AG04449 (cell line): ENCODE measurements around the gene STRIP1.

ENCODE experiments used
- CTCF ChIA-PET: fragments of 350-600 bp; formaldehyde crosslinking; extraction: SDS; loops from one replicate; lab custom pipeline; 2021; ENCODE audit warnings: antibody characterized with exemption; lab: Yijun Ruan, JAX
- POLR2A ChIA-PET: fragments of 400-600, 350-600 bp; formaldehyde crosslinking; extraction: SDS; loops from one replicate; lab custom pipeline; 2020; ENCODE audit warnings: antibody characterized with exemption, inconsistent platforms; lab: Yijun Ruan, JAX
- DNase-seq: peaks from one replicate; pipeline ENCODE4 v3.0.0-alpha.2; 2010; ENCODE audit warnings: low read depth, low spot score
- H3K4me3 ChIP-seq: 2 replicates; pipeline ENCODE4 v1.5.1; 2011; ENCODE audit warnings: low read depth, mild to moderate bottlenecking, control low read depth, low read length
- TF ChIP-seq, protein P1 (sequence below): IDR thresholded peaks from one replicate; pipeline ENCODE4 v1.5.1; 2011; ENCODE audit warnings: mild to moderate bottlenecking, moderate library complexity, low read length, control low read depth, inconsistent platforms; ENCODE audit not compliant: insufficient read depth; ENCODE audit errors: missing control alignments

Gene STRIP1

DNA sequence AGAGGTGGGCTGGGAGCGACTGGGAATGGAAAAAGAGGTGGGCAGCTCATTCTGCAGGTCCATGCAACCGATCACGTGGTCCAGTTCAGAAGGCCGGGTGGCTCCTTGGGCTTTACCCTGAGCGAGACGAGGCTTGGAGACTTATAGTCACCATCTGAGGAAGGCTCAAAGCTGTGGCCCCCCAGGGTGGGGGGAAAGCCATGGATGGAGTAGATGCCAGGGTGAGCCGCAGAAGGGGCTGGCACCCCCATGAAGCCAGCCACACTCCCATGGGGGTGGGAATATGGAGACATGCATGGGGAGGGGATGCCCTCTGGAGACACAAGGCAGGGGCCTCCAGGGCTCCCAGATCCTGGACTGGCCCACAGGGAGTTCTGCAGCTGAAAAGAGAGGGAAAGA lies 26.2 kb downstream of the STRIP1 start:
- ChIA-PET POLR2A (no interaction called here), CTCF (interaction anchor here (0.6 to 26.6 kb wide), 9 partner anchors 8 to 284 kb away, joined by 3 to 935 read pairs (median 12); partner anchors contain the start of genes ALX3, STRIP1 and UBL4B)
- H3K4me3 ChIP-seq, result no peak overlapping the region
- TF ChIP-seq, protein P1, sequence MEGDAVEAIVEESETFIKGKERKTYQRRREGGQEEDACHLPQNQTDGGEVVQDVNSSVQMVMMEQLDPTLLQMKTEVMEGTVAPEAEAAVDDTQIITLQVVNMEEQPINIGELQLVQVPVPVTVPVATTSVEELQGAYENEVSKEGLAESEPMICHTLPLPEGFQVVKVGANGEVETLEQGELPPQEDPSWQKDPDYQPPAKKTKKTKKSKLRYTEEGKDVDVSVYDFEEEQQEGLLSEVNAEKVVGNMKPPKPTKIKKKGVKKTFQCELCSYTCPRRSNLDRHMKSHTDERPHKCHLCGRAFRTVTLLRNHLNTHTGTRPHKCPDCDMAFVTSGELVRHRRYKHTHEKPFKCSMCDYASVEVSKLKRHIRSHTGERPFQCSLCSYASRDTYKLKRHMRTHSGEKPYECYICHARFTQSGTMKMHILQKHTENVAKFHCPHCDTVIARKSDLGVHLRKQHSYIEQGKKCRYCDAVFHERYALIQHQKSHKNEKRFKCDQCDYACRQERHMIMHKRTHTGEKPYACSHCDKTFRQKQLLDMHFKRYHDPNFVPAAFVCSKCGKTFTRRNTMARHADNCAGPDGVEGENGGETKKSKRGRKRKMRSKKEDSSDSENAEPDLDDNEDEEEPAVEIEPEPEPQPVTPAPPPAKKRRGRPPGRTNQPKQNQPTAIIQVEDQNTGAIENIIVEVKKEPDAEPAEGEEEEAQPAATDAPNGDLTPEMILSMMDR, result no peak
- no peak for DNase-seq

DNA sequence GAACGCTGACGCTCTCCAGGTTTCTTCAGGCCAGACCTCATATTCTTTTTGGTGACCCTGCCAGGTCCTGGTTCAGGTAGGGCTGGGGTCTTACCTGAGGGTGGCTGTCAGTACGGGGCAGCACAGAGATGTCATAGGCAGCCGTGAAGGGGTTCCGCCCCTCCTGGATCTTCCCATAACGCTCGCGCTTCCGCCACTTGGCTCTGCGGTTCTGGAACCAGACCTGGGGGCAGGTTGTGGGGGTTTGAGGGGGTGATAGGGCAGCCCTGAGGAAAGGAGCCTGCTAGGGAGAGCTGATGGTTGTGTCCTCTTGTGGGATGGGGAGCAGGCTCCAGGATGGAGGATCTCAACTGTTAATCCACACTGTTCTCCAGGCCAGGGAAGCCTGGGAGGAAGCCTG lies 26.9 kb downstream of the STRIP1 start:
- POLR2A ChIA-PET, result no interaction called here
- TF ChIP-seq, protein P1, result no peak
- no peak overlapping the region for H3K4me3 ChIP-seq
- CTCF ChIA-PET, result interaction anchor here (1.5 to 26.6 kb wide), 5 partner anchors 10 to 285 kb away, joined by 4 to 935 read pairs (median 12); partner anchors contain the start of genes STRIP1 and UBL4B
- DNase-seq, result no peak

DNA sequence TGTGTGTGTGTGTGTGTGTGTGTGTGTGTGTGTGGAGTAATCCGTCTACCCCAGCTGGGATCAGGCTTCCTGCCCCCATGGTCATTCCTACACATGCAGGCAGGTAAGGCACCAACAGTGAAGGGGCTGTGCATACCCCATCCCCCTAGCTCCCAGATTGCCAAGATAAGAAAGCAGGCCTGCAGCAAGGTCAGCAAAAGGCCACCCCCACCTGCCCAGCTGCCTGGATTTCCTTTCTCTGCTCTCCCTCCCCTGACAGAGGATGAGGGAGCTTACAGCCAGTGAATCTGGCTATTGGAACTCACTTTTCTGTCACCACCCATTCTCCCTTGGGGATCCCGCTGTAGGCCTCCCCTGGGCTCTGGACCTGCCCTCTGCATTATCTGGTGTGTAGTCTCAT lies 28.2 kb downstream of the STRIP1 start:
- H3K4me3 ChIP-seq, result no peak overlapping the region
- CTCF ChIA-PET, result interaction anchor here (1.8 to 26.6 kb wide), 3 partner anchors 9 to 37 kb away, joined by 5 to 935 read pairs (median 500); partner anchors contain the start of genes STRIP1 and UBL4B
- TF ChIP-seq, protein P1, result no peak
- no peak for DNase-seq
- POLR2A ChIA-PET, result interaction anchor here (1.3 kb wide), 1 partner anchor 8 kb away, joined by 3 read pairs; no protein-coding TSS in a partner anchor

DNA sequence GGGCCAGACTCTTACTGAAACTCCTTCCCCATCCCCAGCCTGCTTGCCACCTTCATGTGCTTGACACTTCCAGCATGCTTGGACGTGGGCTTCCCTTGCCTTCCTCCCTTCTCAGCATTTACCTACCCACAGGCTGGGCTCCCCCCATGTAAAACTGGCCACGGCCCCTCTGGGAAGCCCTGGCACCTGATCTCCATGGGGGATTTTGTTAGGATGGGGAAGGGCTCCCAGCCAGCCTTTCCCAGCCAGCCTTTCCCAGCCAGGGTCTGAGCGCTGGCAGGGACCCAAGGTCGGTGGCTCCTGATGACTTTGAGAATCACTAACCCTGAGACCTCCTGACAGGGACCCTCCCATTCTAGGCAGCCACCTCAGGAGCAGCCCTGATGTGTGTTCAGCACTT lies 29.4 kb downstream of the STRIP1 start:
- DNase-seq, result no peak
- no peak overlapping the region for H3K4me3 ChIP-seq
- CTCF ChIA-PET, result interaction anchor here (21.4 to 26.6 kb wide), 2 partner anchors 22 to 36 kb away, joined by 500 to 935 read pairs; partner anchors contain the start of genes STRIP1 and UBL4B
- TF ChIP-seq, protein P1, result no peak
- POLR2A ChIA-PET, result no interaction called here

DNA sequence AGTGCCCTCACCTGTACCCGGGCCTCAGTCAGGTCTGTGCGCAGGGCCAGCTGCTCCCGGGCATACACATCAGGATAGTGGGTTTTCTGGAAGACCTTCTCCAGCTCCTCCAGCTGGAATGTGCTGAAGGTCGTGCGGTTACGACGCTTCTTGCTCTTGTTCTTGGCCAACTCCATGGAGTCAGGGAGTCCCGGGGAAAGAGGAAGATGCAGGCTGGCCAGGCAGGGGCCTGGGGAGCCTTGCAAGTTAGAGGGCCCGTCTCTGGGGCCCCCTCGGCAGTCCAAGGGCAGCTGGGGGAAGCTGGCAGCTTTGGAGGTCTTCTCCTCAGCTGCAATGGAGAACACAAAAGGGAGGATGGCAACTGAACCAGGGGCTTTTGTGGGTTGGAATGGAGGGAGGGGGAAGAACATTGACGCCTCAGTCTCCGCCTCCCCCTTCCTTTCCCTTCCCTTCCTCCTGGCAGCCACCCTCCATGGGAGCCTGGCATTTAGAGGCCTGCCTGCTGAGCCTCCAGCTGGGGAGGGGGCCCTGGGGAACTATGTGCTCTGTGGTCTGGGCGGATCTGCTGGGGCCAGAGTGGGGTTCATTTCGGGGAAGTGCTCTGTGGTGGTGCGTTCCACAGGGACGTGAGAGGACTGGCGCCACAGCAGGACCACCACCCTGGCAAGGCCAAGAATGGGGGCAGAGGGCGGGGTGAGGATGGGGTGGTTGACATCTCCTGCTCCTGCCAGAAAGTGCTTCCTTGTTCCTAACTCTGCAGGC lies 30.3 kb downstream of the STRIP1 start:
- TF ChIP-seq, protein P1, result no peak
- POLR2A ChIA-PET, result interaction anchor here (1.6 kb wide), 1 partner anchor 8 kb away, joined by 4 read pairs; no protein-coding TSS in a partner anchor
- DNase-seq, result no peak
- no peak overlapping the region for H3K4me3 ChIP-seq
- CTCF ChIA-PET, result interaction anchor here (1.7 to 26.6 kb wide), 4 partner anchors 8 to 431 kb away, joined by 4 to 935 read pairs (median 22); partner anchors contain the start of gene UBL4B

DNA sequence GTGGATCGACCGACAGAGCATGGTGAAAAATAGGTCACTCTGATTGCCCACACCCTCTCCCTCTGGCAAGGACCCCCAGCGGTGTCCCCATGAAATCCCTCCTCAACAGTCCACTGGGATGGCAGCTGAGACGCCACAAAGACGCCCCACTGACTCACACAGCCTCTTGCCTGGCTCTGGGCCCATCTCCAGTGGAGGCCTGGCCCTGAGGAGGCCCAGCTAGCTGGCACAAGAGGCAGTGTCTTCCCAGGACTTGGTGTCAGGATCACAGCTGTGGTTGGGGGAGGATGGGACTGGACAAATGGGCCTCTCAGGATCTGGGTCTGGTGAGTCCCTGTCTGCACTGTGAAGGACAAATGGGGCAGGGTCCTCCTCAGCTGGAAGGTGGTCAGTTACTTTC lies 31.4 kb downstream of the STRIP1 start:
- no peak for DNase-seq
- TF ChIP-seq, protein P1, result no peak
- CTCF ChIA-PET, result interaction anchor here (1.7 to 26.6 kb wide), 4 partner anchors 10 to 430 kb away, joined by 4 to 935 read pairs (median 22); partner anchors contain the start of gene UBL4B
- no peak overlapping the region for H3K4me3 ChIP-seq
- POLR2A ChIA-PET, result interaction anchor here (1.6 kb wide), 1 partner anchor 9 kb away, joined by 4 read pairs; no protein-coding TSS in a partner anchor
